ENCODE data around the gene TMEM267.

TMEM267 gene

DNA sequence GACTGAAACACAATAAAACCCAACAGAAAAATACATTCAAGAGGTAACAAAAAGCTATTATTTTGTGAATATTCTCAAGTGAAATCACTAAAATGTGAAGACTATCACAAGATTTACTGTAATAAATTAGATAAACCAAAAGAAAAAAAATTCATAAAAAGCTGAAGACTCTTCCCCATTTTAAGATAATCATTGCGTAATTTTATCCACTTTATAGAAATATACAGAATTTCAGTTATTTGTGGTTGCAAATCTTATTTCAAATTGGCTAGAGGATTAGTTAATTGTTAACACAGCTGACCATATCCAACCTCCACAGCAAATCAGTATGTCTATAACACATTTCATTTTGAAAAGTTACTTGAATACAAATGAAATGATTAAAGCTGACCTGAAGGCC lies 7.7 kb upstream of the TMEM267 start:
- Histone ChIP-seq H3K27me3 (ENCODE audit: insufficient read depth, low read depth, severe bottlenecking) (no peaks in the 10 kb centered on the region), H3K9me3 (ENCODE audit: severe bottlenecking) (no peaks in the 10 kb centered on the region), H3K36me3 (peaks cover 12% of the 10 kb centered on the region), H3K27ac (no peak overlapping the region), H3K4me3 (ENCODE audit: low read depth, low read length) (no peak overlapping the region)
- no peak for DNase-seq
- TF ChIP-seq, protein P1, sequence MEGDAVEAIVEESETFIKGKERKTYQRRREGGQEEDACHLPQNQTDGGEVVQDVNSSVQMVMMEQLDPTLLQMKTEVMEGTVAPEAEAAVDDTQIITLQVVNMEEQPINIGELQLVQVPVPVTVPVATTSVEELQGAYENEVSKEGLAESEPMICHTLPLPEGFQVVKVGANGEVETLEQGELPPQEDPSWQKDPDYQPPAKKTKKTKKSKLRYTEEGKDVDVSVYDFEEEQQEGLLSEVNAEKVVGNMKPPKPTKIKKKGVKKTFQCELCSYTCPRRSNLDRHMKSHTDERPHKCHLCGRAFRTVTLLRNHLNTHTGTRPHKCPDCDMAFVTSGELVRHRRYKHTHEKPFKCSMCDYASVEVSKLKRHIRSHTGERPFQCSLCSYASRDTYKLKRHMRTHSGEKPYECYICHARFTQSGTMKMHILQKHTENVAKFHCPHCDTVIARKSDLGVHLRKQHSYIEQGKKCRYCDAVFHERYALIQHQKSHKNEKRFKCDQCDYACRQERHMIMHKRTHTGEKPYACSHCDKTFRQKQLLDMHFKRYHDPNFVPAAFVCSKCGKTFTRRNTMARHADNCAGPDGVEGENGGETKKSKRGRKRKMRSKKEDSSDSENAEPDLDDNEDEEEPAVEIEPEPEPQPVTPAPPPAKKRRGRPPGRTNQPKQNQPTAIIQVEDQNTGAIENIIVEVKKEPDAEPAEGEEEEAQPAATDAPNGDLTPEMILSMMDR (IDR thresholded peaks at IDR 0.05; ENCODE audit: low read depth, low read length), result no peak

DNA sequence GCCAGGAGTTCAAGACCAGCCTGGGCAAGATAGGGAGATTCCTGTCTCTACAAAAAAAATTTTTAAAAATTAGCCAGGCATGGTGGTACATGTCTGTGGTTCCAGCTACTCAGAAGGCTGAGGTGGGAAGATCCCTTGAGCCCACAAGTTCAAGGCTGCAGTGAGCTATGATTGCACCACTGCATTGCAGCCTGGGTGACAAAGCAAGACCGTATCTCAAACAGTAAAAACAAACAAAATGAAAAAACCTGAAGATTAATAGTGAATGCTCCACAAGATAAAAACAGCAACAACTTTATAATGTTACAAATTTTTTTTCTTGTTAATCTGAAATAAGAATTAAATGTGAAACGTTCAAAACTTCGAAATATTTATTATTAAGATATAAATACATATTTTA lies 2.7 kb upstream of the TMEM267 start:
- TF ChIP-seq, protein P1 (IDR thresholded peaks at IDR 0.05; ENCODE audit: low read depth, low read length), result no peak
- peaks cover 10% of the 10 kb centered on the region for H3K36me3 ChIP-seq
- H3K4me3 ChIP-seq (ENCODE audit: low read depth, low read length), result no peak overlapping the region

DNA sequence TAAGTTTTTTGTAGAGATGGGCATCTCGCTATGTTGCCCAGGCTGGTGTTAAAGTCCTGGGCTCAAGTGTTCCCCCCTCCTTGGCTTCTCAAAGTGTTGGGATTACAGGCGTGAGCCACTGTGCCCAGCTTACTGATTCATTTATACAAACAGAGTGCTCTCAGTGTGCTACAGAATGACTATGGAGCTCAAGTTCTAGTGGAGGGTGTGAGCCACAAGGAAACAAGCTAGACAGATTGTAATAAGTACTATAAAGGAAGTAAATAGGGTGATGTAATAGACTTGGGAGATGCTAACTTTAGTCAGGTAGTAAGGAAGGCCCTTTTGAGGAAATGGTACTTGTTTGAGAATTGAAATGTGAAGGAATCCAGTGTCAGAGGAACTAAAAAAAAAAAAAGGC lies 1.7 kb upstream of the TMEM267 start:
- no peak for DNase-seq
- no peaks in the 10 kb centered on the region for H3K27me3 ChIP-seq (ENCODE audit: insufficient read depth, low read depth, severe bottlenecking)
- peaks cover 6% of the 10 kb centered on the region for H3K36me3 ChIP-seq
- no peaks in the 10 kb centered on the region for H3K9me3 ChIP-seq (ENCODE audit: severe bottlenecking)
- H3K4me3 ChIP-seq (ENCODE audit: low read depth, low read length), result no peak overlapping the region
- H3K27ac ChIP-seq, result no peak overlapping the region
- TF ChIP-seq, protein P1 (IDR thresholded peaks at IDR 0.05; ENCODE audit: low read depth, low read length), result no peak

More for the DNA sequence above, 2.7 kb upstream of the TMEM267 start:
- H3K27me3 ChIP-seq (ENCODE audit: insufficient read depth, low read depth, severe bottlenecking), result no peaks in the 10 kb centered on the region
- H3K27ac ChIP-seq, result no peak overlapping the region
- no peak for DNase-seq
- H3K9me3 ChIP-seq (ENCODE audit: severe bottlenecking), result no peaks in the 10 kb centered on the region

DNA sequence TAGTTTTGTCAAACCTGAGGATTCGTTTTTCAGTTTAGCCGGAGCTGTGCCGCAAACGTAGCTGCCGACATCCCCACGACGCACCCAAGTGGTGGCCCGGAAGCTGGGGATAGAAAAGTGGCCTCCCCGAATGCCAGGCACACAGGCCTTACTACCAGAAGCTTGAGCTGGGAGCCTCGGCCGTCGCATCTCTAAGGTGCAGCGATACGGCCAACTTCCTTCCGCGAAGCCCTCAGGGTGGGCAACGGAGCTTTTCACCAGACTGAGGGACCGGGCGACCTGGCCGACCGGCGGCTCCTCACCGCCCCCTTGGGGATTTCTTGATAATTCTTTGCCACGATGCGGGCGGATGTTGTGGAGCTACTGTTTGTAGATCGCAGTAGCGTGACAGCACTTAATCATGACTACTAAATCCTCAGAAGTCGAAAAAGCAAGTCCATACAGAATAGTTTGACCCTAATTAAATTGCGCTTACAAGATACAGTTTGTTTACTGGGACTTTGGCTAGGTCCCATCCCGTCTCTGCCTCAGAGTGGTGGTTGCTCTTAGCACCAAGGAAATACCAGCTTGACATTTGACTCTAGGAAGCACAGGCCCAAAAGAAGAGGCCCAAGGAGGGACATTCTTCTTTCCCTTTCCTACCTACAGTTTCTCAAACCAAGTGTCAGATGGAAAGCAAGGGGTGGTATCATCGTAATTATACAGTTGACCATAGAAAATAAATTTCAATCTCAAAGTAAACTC lies 613 bp upstream of the TMEM267 start:
- DNase-seq, result peak; percentile 82
- Histone ChIP-seq H3K27me3 (ENCODE audit: insufficient read depth, low read depth, severe bottlenecking) (no peaks in the 10 kb centered on the region), H3K27ac (peak overlapping the region; percentile 91), H3K36me3 (no peaks in the 10 kb centered on the region; the same call in 1 of the 2 replicates), H3K9me3 (ENCODE audit: severe bottlenecking) (no peaks in the 10 kb centered on the region), H3K4me3 (ENCODE audit: low read depth, low read length) (peak overlapping the region; percentile 81)
- TF ChIP-seq, protein P1 (IDR thresholded peaks at IDR 0.05; ENCODE audit: low read depth, low read length), result peak; percentile 68

DNA sequence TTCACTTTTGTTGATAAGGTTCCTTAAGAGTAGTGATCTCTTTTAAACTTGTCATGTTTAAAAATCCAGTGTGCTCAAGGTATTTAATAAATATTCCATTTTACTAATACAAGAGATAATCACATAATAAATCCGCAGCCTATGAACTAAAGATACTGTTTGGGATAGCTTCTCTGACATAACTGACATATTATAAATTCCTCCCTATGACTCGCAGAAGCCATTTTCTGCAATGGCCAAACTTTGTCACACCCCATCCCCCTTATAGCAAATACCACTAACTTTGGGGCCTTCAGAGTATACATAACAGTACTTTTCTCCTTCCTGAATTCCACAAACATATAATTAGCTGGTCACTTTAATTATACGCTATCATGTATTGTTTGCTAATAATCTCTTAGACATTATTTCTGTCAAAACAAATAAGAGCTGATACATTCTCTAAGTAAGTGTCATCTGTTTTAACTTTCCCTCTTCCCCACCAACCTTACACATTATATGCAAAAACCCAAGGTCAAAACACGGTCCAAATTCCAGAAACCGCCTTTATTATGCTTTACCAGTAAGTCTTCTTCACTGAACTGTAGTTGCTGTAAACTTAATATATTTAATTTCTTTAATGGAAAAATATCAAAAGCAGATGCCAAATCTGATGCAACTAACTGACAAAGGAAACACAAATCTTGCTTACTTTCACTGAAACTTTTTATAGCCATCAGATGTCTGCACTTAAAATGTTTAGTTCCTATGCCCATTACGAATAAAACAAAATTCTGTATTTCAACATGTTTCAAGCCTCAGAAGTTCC lies 971 bp downstream of the TMEM267 start:
- DNase-seq, result no peak
- H3K4me3 ChIP-seq (ENCODE audit: low read depth, low read length), result peak overlapping the region; percentile 81

More for the DNA sequence above, 971 bp downstream of the TMEM267 start:
- no peaks in the 10 kb centered on the region for H3K9me3 ChIP-seq (ENCODE audit: severe bottlenecking)
- TF ChIP-seq, protein P1 (IDR thresholded peaks at IDR 0.05; ENCODE audit: low read depth, low read length), result no peak
- H3K36me3 ChIP-seq, result no peaks in the 10 kb centered on the region
- peak overlapping the region; percentile 91 for H3K27ac ChIP-seq
- H3K27me3 ChIP-seq (ENCODE audit: insufficient read depth, low read depth, severe bottlenecking), result no peaks in the 10 kb centered on the region
